NCI-H146 (cell line): ENCODE measurements around the gene CATSPERD.
A peak's percentile ranks its signal among the peaks of the same experiment; 100 is the strongest.

ENCODE experiments used
- DNase-seq: peaks from one replicate; lab custom pipeline; 2025; lab: John Stamatoyannopoulos, UW

CATSPERD gene

GRCh38 chr19:5804516-5805461 is 84.4 kb downstream of the CATSPERD start, which contains the start of gene NRTN:
TSS of gene NRTN (plus strand) at chr19:5805067. CDS start at chr19:5824166, 19,099 bp downstream.
- peak; percentile 65 for DNase-seq

- peak; percentile 66 for DNase-seq
Observed at GRCh38 chr19:5805462-5806132, 85.2 kb downstream of the CATSPERD start.

GRCh38 chr19:5806133-5806489 is 85.7 kb downstream of the CATSPERD start:
- DNase-seq = no peak

GRCh38 chr19:5806905-5807304 is 86.5 kb downstream of the CATSPERD start:
- no peak for DNase-seq

GRCh38 chr19:5808120-5808816 is 87.8 kb downstream of the CATSPERD start:
- no peak for DNase-seq

- no peak for DNase-seq
Observed at GRCh38 chr19:5809053-5809452, 88.6 kb downstream of the CATSPERD start.

- no peak for DNase-seq
Observed at GRCh38 chr19:5809469-5809868, 89.0 kb downstream of the CATSPERD start.

- DNase-seq = no peak
Observed at GRCh38 chr19:5811117-5811516, 90.7 kb downstream of the CATSPERD start.

- DNase-seq = no peak
Observed at GRCh38 chr19:5814123-5814851, 93.8 kb downstream of the CATSPERD start.

GRCh38 chr19:5814852-5815246 is 94.4 kb downstream of the CATSPERD start:
- DNase-seq = no peak

GRCh38 chr19:5817218-5817617 is 96.8 kb downstream of the CATSPERD start:
- DNase-seq = no peak

- no peak for DNase-seq
Observed at GRCh38 chr19:5818594-5818993, 98.2 kb downstream of the CATSPERD start.

GRCh38 chr19:5820785-5821184 is 100.3 kb downstream of the CATSPERD start:
- DNase-seq = no peak

- no peak for DNase-seq
Observed at GRCh38 chr19:5821521-5822180, 101.2 kb downstream of the CATSPERD start.

- DNase-seq = no peak
Observed at GRCh38 chr19:5822181-5822844, 101.9 kb downstream of the CATSPERD start.

- no peak for DNase-seq
Observed at GRCh38 chr19:5823579-5824281, 103.3 kb downstream of the CATSPERD start.

GRCh38 chr19:5824751-5825150 is 104.3 kb downstream of the CATSPERD start:
- no peak for DNase-seq

GRCh38 chr19:5825178-5825577 is 104.7 kb downstream of the CATSPERD start:
- no peak for DNase-seq

GRCh38 chr19:5826531-5827341 is 106.3 kb downstream of the CATSPERD start:
- peak; percentile 95 for DNase-seq
